ENCODE measurements around the gene LIPE. TPM values are rescaled to one million over a fixed set of nuclear protein-coding genes. Genes with fewer than 3 reads are reported as not detected.

The LIPE gene
- polyA plus RNA-seq, 1 donor (not counting 4 experiments of a cell fraction or from before 2014, with no cell fraction given), result 6.1 TPM

DNA sequence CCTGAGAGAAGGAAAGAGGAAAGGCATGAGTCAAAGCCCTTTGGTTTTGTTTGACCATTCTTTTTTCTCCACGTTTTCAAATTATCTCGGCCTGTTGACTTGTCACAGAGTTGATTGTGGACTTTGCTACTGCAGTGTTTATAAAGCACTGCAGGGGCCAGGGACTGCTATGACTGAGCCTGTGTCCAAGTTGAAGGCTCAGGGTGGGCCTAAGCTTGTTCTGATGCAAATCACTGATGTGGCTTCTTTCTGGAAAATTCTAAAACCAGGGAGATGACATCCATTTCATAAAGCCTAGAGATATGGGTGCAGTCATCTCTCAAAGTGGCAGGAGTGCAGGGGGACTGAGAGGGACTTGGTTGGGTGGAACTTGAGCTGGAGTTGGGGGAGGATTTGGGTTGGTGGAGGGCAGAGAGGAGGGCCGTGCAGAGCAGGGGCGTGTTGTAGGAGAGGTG is 16.8 kb upstream of the LIPE start:
- H3K4me2 ChIP-seq (ENCODE audit: control insufficient read depth, extremely low read depth, insufficient read depth, low read depth, low read length), result no peak overlapping the region
- H3K36me3 ChIP-seq (ENCODE audit: control insufficient read depth in 2 of 2, extremely low read depth in 1 of 2, insufficient read depth in 2 of 2, low read length in 2 of 2), result no peaks in the 10 kb centered on the region
- FAIRE-seq, result no peak
- no peak overlapping the region for H2AFZ ChIP-seq (ENCODE audit: control insufficient read depth, low read length)
- H3K9me1 ChIP-seq (ENCODE audit: control insufficient read depth, extremely low read depth, insufficient read depth, low read length), result no peaks in the 10 kb centered on the region
- H3K27me3 ChIP-seq (ENCODE audit: control insufficient read depth, extremely low read depth, insufficient read depth, low read length), result no peaks in the 10 kb centered on the region
- H3K9me3 ChIP-seq (ENCODE audit: control insufficient read depth, low read depth, low read length), result no peaks in the 10 kb centered on the region
- no peak for DNase-seq (ENCODE audit: low read depth, low spot score)
- TF ChIP-seq, protein P1, sequence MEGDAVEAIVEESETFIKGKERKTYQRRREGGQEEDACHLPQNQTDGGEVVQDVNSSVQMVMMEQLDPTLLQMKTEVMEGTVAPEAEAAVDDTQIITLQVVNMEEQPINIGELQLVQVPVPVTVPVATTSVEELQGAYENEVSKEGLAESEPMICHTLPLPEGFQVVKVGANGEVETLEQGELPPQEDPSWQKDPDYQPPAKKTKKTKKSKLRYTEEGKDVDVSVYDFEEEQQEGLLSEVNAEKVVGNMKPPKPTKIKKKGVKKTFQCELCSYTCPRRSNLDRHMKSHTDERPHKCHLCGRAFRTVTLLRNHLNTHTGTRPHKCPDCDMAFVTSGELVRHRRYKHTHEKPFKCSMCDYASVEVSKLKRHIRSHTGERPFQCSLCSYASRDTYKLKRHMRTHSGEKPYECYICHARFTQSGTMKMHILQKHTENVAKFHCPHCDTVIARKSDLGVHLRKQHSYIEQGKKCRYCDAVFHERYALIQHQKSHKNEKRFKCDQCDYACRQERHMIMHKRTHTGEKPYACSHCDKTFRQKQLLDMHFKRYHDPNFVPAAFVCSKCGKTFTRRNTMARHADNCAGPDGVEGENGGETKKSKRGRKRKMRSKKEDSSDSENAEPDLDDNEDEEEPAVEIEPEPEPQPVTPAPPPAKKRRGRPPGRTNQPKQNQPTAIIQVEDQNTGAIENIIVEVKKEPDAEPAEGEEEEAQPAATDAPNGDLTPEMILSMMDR (optimal IDR thresholded peaks at IDR 0.05 in 1 of 3, IDR thresholded peaks at IDR 0.05 in 1 of 3, conservative IDR thresholded peaks at IDR 0.05 in 1 of 3; ENCODE audit: extremely low read depth in 1 of 3, insufficient read depth in 2 of 3, low read length in 3 of 3), result no peak
- TF ChIP-seq EZH2 (IDR thresholded peaks at IDR 0.05; ENCODE audit: low read length), result no peak
- H4K20me1 ChIP-seq (ENCODE audit: control insufficient read depth, extremely low read depth, insufficient read depth, low read length), result no peaks in the 10 kb centered on the region
- no peaks in the 10 kb centered on the region for H3K79me2 ChIP-seq (ENCODE audit: control insufficient read depth, insufficient read depth, low read length)
- H3K4me1 ChIP-seq (ENCODE audit: control insufficient read depth, extremely low read depth, insufficient read depth, low read length), result no peaks in the 10 kb centered on the region
- no peak overlapping the region for H3K4me3 ChIP-seq (ENCODE audit: control insufficient read depth in 2 of 3, extremely low read depth in 1 of 3, insufficient read depth in 2 of 3, low read depth in 1 of 3, low read length in 3 of 3)
- no peak overlapping the region for H3K9ac ChIP-seq (ENCODE audit: control insufficient read depth, extremely low read depth, insufficient read depth, low read length)
- dilution Hi-C loops (cut with MboI; ENCODE audit: extremely low pct_ligation_motif_present, low sequenced_read_pairs), result loop anchor here (25.0 kb wide), 1 partner anchor 143 kb away; the partner anchor contains the start of gene CEACAM8
- H3K27ac ChIP-seq (ENCODE audit: control insufficient read depth, insufficient read depth, low read length), result no peak overlapping the region

DNA sequence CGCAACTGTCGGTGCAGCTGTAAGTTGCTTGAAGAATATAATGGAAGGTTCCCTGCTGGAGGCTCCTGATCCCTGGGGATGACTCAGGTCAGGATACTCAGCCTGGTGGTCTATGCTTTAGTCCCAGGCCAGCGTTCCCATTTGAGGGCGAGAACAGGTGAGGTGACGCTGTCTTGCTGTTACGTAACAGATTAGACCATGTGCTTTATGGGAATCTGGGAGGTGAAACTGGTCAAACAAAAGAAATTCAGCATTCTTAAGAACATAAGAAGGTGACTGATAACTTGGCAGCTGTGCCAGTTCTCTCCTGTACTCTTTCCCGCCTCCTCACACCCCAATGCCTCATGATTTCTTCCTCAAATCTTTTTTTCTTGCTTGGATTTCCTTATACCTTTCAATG is 15.6 kb upstream of the LIPE start, which contains the start of gene CXCL17:
TSS of gene CXCL17 (minus strand) at position 114 of the 400 bp plus-strand sequence. CDS start 114 bp downstream, outside the sequence.
- dilution Hi-C loops (cut with MboI; ENCODE audit: extremely low pct_ligation_motif_present, low sequenced_read_pairs), result loop anchor here (25.0 kb wide), 1 partner anchor 144 kb away; the partner anchor contains the start of gene CEACAM8
- Histone ChIP-seq H3K36me3 (ENCODE audit: control insufficient read depth in 2 of 2, extremely low read depth in 1 of 2, insufficient read depth in 2 of 2, low read length in 2 of 2) (no peaks in the 10 kb centered on the region), H3K9me3 (ENCODE audit: control insufficient read depth, low read depth, low read length) (no peaks in the 10 kb centered on the region), H3K4me3 (ENCODE audit: control insufficient read depth in 2 of 3, extremely low read depth in 1 of 3, insufficient read depth in 2 of 3, low read depth in 1 of 3, low read length in 3 of 3) (no peak within 1 kb of the TSS), H4K20me1 (ENCODE audit: control insufficient read depth, extremely low read depth, insufficient read depth, low read length) (no peaks in the 10 kb centered on the region), H3K27ac (ENCODE audit: control insufficient read depth, insufficient read depth, low read length) (no peak within 1 kb of the TSS), H3K9me1 (ENCODE audit: control insufficient read depth, extremely low read depth, insufficient read depth, low read length) (no peaks in the 10 kb centered on the region), H3K4me2 (ENCODE audit: control insufficient read depth, extremely low read depth, insufficient read depth, low read depth, low read length) (no peak within 1 kb of the TSS), H3K79me2 (ENCODE audit: control insufficient read depth, insufficient read depth, low read length) (no peaks in the 10 kb centered on the region), H3K9ac (ENCODE audit: control insufficient read depth, extremely low read depth, insufficient read depth, low read length) (no peak within 1 kb of the TSS), H2AFZ (ENCODE audit: control insufficient read depth, low read length) (no peak within 1 kb of the TSS), H3K27me3 (ENCODE audit: control insufficient read depth, extremely low read depth, insufficient read depth, low read length) (no peaks in the 10 kb centered on the region), H3K4me1 (ENCODE audit: control insufficient read depth, extremely low read depth, insufficient read depth, low read length) (no peaks in the 10 kb centered on the region)
- TF ChIP-seq, protein P1 (optimal IDR thresholded peaks at IDR 0.05 in 1 of 3, IDR thresholded peaks at IDR 0.05 in 1 of 3, conservative IDR thresholded peaks at IDR 0.05 in 1 of 3; ENCODE audit: extremely low read depth in 1 of 3, insufficient read depth in 2 of 3, low read length in 3 of 3), result no peak
- TF ChIP-seq EZH2 (IDR thresholded peaks at IDR 0.05; ENCODE audit: low read length), result no peak
- FAIRE-seq (no peak), DNase-seq (ENCODE audit: low read depth, low spot score) (no peak)

All from keratinocyte (primary cell).